K562 (cell line): ENCODE data around the gene DUSP28. TPM values are rescaled to one million over a fixed set of nuclear protein-coding genes. Genes with fewer than 3 reads are reported as not detected.

Source experiments
- ARID4B ChIP-seq: sonication (generic); formaldehyde crosslinking; IDR thresholded peaks from 2 replicates; pipeline ENCODE4 v1.8.0; 2022; ENCODE audit warnings: mild to moderate bottlenecking, missing genetic modification reagents
- CHD7 ChIP-seq: fragments of 200-600 bp; sonication (generic); IDR thresholded peaks from one replicate; pipeline ENCODE4 v1.6.1; 2012; ENCODE audit warnings: mild to moderate bottlenecking, low read depth, low read length, inconsistent platforms
- DNMT1 ChIP-seq: fragments of 450-650 bp; IDR thresholded peaks from 2 replicates; pipeline ENCODE4 v1.6.1; 2016; ENCODE audit warnings: antibody characterized with exemption, mild to moderate bottlenecking
- EWSR1 ChIP-seq: fragments of 450-650 bp; IDR thresholded peaks from 2 replicates; pipeline ENCODE4 v1.6.1; 2018; ENCODE audit warnings: borderline replicate concordance, mild to moderate bottlenecking, low read depth, moderate library complexity; ENCODE audit not compliant: partially characterized antibody
- HMBOX1 ChIP-seq: sonication (generic); IDR thresholded peaks from 2 replicates; pipeline ENCODE4 v1.6.1; 2016
- PCBP2 ChIP-seq: fragments of 200-400 bp; formaldehyde crosslinking; IDR thresholded peaks from 2 replicates; pipeline ENCODE4 v1.6.1; 2018; ENCODE audit warnings: low read length, low read depth, mild to moderate bottlenecking, moderate library complexity; ENCODE audit not compliant: poor library complexity, severe bottlenecking
- YBX1 ChIP-seq: fragments of 450-650 bp; IDR thresholded peaks from 2 replicates; pipeline ENCODE4 v1.7.1; 2016; ENCODE audit warnings: mild to moderate bottlenecking
- ZNF717 ChIP-seq: fragments of 250-450 bp; sonication (Bioruptor Pico); IDR thresholded peaks from 2 replicates; pipeline ENCODE4 v1.5.0; 2021
- polyA plus RNA-seq, 8 experiments: library from polyadenylated mRNA; depleted of rRNA in 4 of 8; stranded (reverse) in 5 of 8; unstranded in 3 of 8; fragments of >200 nt; fragmentation: Nextera tagmentation in 2 of 8; fragmentation: Illumina TruSeq in 1 of 8; extraction: Ambion mirVana in 2 of 8; extraction: Trizol in 1 of 8; gene quantifications; 2 replicates each; pipeline versions ENCODE4 v1.2.1 to v1.2.3, GENCODE V29; 2011 to 2014; ENCODE audit warnings: inconsistent platforms in 1 of 8, missing spikeins in 1 of 8
- total RNA-seq, 7 experiments: library from RNA; depleted of rRNA in 6 of 7; stranded (reverse); fragments of >200 nt in 6 of 7; fragmentation: Illumina TruSeq in 2 of 7; extraction: Trizol in 2 of 7; gene quantifications; 2 replicates each; pipeline versions ENCODE4 v1.2.1 to v1.2.3, GENCODE V29; 2011 to 2021; ENCODE audit warnings: low replicate concordance in 1 of 7

DUSP28 gene
- total and polyA plus RNA-seq, 9 of the 15 experiments (the other 6 are each of a cell fraction or from before 2014, with no cell fraction given): 2.8 to 8.1 (median 4.2) TPM

- TF ChIP-seq YBX1 (no peak), CHD7 (no peak), PCBP2 (no peak), DNMT1 (no peak), EWSR1 (no peak), ZNF717 (CRISPR knock-in tag) (no peak), HMBOX1 (no peak), ARID4B (CRISPR knock-in tag) (no peak)
Observed at GRCh38 chr2:240565333-240566202, 5.4 kb downstream of the DUSP28 start (continued).
